Mucosa of descending colon (tissue), 3 donors: Measurements from ENCODE around the gene ZNF789. TPM values are rescaled to one million over a fixed set of nuclear protein-coding genes. Genes with fewer than 3 reads are reported as not detected.

Experiments
- ATAC-seq: fragments of 200-7000 bp; cut with Tn5 transposase; one replicate; pipeline ENCODE4 v1.9.1; 2020; ENCODE audit warnings: mild to moderate bottlenecking, moderate library complexity
- DNase-seq, 3 donors: peaks; one replicate each; pipeline ENCODE4 v3.0.0-alpha.2; 2020
- H3K36me3 ChIP-seq: fragments of 200-600 bp; one replicate; pipeline ENCODE4 v1.8.0; 2021; ENCODE audit warnings: low read depth, mild to moderate bottlenecking
- H3K4me1 ChIP-seq: fragments of 200-600 bp; one replicate; pipeline ENCODE4 v1.8.0; 2021; ENCODE audit warnings: low read depth, mild to moderate bottlenecking
- H3K4me3 ChIP-seq: fragments of 200-600 bp; one replicate; pipeline ENCODE4 v1.8.0; 2021; ENCODE audit warnings: mild to moderate bottlenecking
- H3K9me3 ChIP-seq: fragments of 200-600 bp; one replicate; pipeline ENCODE4 v1.8.0; 2021; ENCODE audit warnings: mild to moderate bottlenecking
- intact Hi-C, 2 donors: fragments of 100-400 bp; cut with DNase I in 1 of 2; cut with micrococcal nuclease in 1 of 2; formaldehyde crosslinking; loops; one replicate each; pipeline versions ENCODE4 v1.11.0 to v1.11.1; 2022; cut with DNase I, micrococcal nuclease
- total RNA-seq, 3 donors: library from RNA; stranded (reverse); fragmentation: NEBNext Ultra II Directional in 2 of 3; extraction: Animal tissue kit (Norgen Biotek cat#: 25700) in 2 of 3; gene quantifications; one replicate each; pipeline versions ENCODE4 v1.2.1 to v1.2.4, GENCODE V29; 2021 to 2023
- TF ChIP-seq, protein P1 (sequence below): fragments of 200-600 bp; IDR thresholded peaks from one replicate; pipeline ENCODE4 v1.8.0; 2022; ENCODE audit warnings: antibody characterized with exemption, mild to moderate bottlenecking
- donor health status: DM: no; HTN: no; CAD: no; lungs with moderate emphysema.
- donor health status: DM: no; HTN: no; CAD: no.
- donor health status: DM: no; HTN: yes; CAD: no.

The ZNF789 gene
- total RNA-seq, 3 donors from 2014 or later = 12.3 to 25.4 (median 23.4) TPM

DNA sequence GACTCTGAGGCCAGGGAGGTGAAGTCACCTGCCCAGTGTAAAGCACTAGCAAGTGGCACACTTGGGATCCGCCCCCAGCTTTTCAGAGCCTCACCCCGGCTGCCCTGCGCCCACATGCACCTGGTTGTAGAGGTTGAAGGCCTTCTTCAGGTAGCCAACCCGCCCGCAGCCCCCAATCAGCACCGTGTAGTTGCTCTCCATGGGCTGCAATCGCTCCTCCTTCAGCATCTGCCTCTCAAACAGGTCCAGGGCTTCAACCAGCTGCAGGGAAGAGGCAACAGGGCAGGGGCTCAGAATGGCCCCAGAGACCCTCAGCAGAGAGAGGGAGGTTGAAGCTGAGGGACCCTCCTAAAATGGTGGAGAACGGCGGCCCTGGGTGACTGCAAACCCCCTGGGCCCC, 39.5 kb upstream of the ZNF789 start:
- TF ChIP-seq, protein P1, sequence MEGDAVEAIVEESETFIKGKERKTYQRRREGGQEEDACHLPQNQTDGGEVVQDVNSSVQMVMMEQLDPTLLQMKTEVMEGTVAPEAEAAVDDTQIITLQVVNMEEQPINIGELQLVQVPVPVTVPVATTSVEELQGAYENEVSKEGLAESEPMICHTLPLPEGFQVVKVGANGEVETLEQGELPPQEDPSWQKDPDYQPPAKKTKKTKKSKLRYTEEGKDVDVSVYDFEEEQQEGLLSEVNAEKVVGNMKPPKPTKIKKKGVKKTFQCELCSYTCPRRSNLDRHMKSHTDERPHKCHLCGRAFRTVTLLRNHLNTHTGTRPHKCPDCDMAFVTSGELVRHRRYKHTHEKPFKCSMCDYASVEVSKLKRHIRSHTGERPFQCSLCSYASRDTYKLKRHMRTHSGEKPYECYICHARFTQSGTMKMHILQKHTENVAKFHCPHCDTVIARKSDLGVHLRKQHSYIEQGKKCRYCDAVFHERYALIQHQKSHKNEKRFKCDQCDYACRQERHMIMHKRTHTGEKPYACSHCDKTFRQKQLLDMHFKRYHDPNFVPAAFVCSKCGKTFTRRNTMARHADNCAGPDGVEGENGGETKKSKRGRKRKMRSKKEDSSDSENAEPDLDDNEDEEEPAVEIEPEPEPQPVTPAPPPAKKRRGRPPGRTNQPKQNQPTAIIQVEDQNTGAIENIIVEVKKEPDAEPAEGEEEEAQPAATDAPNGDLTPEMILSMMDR = no peak
- H3K36me3 ChIP-seq = no peaks in the 10 kb centered on the region
- no peak overlapping the region for H3K4me3 ChIP-seq
- no peaks in the 10 kb centered on the region for H3K9me3 ChIP-seq
- no peak for ATAC-seq
- intact Hi-C loops = no loop called here
- no peak for DNase-seq
- peaks cover 8% of the 10 kb centered on the region for H3K4me1 ChIP-seq

DNA sequence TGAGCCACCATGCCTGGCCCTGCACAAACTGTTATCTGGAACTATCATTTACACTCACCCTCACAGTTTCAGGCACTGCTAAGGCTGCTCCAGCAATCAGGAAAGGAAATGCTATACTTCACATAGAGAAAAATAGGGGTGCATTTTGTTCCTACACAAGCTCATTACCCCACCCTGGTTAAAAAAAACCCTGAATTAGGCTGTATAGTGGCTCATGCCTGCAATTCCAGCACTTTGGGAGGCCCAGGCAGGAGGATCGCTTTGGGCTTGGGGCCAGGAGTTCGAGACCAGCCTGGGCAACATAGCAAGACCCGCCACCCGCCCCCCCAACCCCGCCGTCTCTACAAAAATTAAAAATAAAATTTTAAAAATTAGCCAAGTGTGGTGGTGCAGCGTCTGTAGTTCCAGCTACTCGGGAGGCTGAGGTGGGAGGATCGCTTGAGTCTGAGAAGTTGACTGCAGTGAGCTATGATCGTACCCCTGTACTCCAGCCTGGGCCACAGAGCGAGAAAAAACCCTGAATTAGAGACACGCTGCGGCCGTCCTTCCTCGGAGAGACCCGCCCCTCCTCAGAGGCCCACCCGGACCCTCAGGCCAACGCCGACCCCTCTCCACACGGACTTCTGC, 34.6 kb upstream of the ZNF789 start:
- H3K9me3 ChIP-seq = no peaks in the 10 kb centered on the region
- TF ChIP-seq, protein P1 = no peak
- H3K4me1 ChIP-seq = peaks cover 17% of the 10 kb centered on the region
- ATAC-seq (peak; percentile 42), DNase-seq (peak in 1 of 3 donors; percentile 21)
- H3K36me3 ChIP-seq = no peaks in the 10 kb centered on the region
- H3K4me3 ChIP-seq = peak overlapping the region; percentile 96
- intact Hi-C loops = no loop called here

DNA sequence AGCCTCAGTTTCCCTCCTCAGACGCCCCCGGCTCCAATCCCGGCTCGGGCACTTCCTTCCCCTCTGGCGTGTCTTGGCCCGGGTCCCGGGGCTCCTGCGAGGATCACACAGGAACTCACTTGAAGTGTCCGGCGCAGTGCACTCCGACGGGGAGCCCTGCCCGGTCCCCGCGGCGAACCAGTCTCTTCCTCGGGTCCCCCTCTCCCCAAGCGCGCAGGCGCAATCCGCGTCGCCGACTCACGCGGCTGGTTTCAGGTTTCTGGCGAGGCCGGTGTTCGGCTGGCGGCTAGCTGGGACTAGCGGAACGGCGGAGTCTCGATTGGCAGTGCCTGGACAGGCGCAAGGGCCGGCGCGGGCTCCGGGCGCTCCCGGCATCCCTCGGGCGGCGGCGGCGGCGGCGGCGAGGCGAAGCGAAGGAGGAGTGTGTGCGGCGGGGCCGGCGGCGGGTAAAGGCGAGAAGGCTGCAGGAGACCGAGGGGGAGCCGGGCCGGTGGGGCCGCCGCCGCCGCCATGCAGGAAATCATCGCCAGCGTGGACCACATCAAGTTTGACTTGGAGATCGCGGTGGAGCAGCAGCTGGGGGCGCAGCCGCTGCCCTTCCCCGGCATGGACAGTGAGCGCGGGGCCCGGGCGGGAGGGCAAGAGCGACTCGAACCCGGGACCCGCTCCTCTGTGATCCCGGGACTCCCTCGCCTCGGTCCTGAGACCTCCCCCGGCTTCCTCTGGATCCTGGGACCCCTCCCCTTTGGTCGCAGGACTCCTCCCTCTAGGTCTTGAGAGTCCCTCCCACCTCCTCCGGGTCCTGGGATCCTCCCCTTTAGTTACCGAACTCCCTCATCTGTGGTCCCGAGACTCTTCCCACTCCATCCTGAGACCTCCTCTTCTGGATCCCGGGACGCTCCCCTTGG, 33.9 kb upstream of the ZNF789 start, which contains the start of the genes CPSF4 and PTCD1:
Gene CPSF4 (plus strand): TSS at position 371 of the 908 bp plus-strand sequence. CDS start 140 bp downstream, at position 511.
Gene PTCD1 (minus strand): TSS at position 226 of the 908 bp plus-strand sequence. CDS start 3,556 bp downstream, outside the sequence.
- Histone ChIP-seq H3K9me3 (no peaks in the 10 kb centered on the region), H3K4me1 (peaks cover 17% of the 10 kb centered on the region), H3K4me3 (peak within 1 kb of the TSS; percentile 96), H3K36me3 (no peaks in the 10 kb centered on the region)
- ATAC-seq (peak; percentile 99), DNase-seq (peak; percentile 94 to 97 (median 97))
- TF ChIP-seq, protein P1 = no peak
- intact Hi-C loops = no loop called here

DNA sequence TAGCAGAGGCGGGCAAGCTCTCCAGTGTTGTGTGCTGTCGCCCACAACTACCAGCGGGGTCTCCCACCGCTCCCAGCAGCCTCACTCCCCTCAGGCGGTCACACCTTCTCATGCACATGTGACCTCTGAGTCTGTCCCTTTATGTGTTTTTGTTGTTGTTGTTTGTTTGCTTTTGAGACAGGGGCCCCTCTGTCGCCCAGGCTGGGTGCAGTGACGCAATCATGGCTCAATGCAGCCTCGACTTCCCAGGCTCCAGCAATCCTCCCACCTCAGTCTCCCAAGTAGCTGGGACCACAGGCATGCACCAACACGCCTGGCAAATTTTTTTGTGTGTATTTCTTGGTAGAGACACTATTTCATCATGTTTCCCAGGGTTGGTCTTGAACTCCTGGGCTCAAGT, 32.5 kb upstream of the ZNF789 start:
- intact Hi-C loops = no loop called here
- no peak for DNase-seq
- H3K4me1 ChIP-seq = peaks cover 17% of the 10 kb centered on the region
- no peak overlapping the region for H3K4me3 ChIP-seq
- TF ChIP-seq, protein P1 = no peak
- H3K36me3 ChIP-seq = no peaks in the 10 kb centered on the region
- no peak for ATAC-seq
- no peaks in the 10 kb centered on the region for H3K9me3 ChIP-seq

DNA sequence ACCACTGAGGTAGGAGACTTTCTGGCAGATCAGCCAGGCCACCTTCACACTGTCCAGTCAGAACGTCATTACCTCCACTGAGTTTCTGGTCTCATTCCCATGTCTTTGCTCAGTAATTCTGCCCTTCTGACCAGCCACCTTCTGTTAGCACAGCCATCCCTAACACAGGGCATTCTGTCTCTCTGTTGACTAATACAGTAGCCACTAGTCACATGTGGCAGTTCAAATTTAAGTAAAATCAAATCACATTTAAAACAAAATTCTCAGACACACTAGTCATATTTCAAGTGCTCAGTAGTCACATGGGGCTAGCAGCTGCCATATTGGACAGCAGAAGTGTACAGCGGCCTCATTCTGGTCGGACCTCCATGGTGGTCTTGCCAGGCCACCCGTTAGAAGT, 26.6 kb upstream of the ZNF789 start:
- TF ChIP-seq, protein P1 = no peak
- DNase-seq (no peak), ATAC-seq (no peak)
- intact Hi-C loops = no loop called here
- Histone ChIP-seq H3K9me3 (no peaks in the 10 kb centered on the region), H3K4me3 (no peak overlapping the region), H3K36me3 (peaks cover 6% of the 10 kb centered on the region), H3K4me1 (no peaks in the 10 kb centered on the region)
